Tongue (tissue), 2 donors: ENCODE measurements around the gene RPAP3. TPM values are rescaled to one million over a fixed set of nuclear protein-coding genes. Genes with fewer than 3 reads are reported as not detected.

ENCODE experiments used
- DNase-seq: peaks from one replicate; pipeline ENCODE4 v3.0.0-alpha.2; 2015
- total RNA-seq: library from RNA; depleted of rRNA; stranded (reverse); fragments of >200 nt; gene quantifications from one replicate; pipeline ENCODE4 v1.2.3, GENCODE V29; 2014

RPAP3 gene
- total RNA-seq, 1 donor from 2014 or later = 19.9 TPM

DNA sequence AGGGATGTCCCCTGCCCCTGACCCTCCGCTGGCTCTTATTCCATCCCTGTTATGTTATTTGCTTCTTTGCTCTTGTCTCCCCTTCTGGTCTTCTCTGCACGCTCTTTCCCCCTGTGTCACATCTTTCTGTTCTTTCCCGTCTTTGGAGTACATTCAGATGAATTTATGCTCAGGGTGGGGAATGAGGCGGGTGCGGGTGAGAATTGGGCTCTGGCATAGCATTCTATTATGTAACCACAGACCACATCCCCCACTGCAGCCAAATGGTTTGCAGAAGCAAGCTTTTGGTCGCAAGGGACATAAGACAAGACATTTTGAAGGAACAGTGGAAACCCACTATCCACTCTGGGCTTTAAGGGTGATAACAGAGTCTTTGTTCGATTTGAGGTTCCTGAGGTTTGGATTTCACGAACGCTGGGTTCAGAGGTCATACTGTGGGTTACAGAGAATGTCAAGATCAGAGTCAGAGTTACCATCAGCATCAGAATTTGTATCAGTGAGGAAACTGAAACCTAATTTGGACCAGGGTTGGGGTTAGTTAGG lies 15.7 kb upstream of the RPAP3 start:
- DNase-seq = no peak

DNA sequence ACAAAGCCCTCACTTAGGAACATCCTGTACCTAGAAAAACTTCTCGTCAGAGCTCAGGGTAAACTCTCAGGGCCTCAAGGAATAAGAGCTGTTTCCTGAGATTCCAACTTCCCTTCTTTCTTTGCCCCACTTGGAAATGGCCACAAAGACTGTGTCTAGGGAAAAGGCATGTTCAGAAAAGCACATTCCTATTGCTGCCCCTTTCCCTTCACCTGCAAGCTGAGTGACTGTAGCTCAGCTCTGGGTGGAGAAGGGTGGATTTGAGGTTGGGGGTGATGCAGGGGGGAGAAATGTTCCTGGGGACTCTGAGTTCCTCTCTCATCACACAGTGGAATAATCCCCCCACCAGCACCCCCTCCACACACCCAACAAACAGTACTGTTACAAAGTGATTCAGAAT lies 12.7 kb upstream of the RPAP3 start:
- no peak for DNase-seq

DNA sequence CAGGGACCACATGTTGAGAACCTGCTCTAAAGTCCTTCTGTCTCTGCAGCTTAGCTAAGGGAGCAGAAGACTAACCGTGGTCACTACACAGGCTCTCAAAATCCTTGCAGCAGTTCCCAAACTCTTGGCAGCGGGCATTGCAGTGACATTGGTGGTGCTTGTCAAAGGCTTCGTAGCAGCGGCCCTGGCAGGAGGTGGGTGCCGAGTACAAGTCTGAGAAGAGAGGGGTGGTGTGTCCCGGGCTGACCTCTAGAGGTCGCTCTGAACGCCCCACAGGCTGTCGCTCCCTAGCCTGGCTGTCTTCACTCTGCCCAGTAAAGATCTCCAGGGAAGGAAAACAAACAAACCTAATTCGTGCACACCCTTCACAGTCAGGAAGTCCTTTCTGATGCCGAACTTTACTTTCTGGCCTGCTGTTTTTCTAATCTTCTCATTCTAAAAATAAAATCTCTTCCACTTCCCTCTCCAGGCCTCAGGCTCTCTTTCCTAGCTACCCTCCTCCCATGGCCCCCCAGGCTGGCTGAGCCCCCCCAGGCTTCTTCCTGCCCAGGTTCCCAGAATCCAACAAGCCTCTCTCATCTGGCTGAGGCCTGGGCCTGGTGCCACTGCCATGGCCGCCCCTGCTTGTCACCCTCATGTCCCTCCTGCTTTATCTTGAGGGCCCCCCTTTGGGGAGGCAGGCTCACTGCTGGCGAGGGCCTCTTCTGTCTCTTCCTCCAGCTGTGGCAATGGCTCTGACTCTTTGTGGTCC lies 11.8 kb upstream of the RPAP3 start:
- peak; percentile 88 for DNase-seq

DNA sequence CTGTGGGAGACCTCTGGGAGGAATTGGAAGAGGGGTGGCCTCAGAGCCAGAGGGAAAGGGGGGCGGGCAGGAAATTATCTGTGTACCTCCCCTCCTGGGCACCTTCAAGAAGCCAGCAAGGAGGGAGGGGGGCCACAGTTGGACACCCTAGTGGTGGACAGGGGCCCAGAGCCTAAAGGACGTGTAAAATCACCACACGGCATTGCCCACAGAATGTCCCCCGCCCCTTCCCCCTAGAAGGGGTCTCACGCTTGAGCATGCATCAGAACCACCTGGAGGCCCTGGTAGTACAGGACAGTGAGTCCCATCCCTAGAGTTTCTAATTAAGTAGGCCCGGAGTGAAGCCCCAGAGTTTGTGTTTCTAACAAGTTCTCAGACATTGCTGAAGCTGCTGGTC lies 11.2 kb upstream of the RPAP3 start:
- no peak for DNase-seq

- DNase-seq = no peak
Observed at GRCh38 chr12:47715877-47716548, 10.2 kb upstream of the RPAP3 start.

- DNase-seq = peak; percentile 93
Observed at GRCh38 chr12:47715393-47715876, 9.6 kb upstream of the RPAP3 start.

DNA sequence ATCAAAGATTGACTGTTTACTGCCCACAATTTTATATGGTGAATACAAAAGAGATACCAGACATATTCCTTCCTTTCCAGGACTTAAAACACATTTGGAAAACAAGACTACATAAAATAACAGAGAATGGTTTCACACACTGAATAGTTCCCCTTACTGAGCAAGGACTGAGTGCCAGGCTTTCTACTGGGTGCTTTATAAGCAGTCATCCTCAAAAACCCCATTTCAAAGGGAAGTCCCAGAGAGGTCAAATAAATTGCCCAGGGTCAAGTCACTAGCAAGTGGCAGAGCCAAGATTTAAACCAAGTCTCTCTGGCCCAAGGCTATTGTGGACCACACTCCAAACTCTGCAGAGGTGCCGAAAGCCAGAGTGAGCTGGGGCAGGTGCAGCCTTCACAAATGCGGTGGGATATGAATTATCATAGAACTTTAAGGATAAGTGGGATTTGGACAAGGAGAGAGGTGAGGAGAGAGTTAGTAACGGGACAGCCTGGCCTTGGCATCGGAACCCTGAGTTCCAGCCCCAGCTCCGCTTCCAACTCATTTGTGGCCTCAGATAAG lies 9.1 kb upstream of the RPAP3 start:
- no peak for DNase-seq

- DNase-seq = no peak
Observed at GRCh38 chr12:47712171-47712570, 6.3 kb upstream of the RPAP3 start.

GRCh38 chr12:47711448-47711847 lies 5.6 kb upstream of the RPAP3 start:
- DNase-seq = no peak

GRCh38 chr12:47710278-47710677 lies 4.4 kb upstream of the RPAP3 start:
- DNase-seq = no peak

- no peak for DNase-seq
Observed at GRCh38 chr12:47709671-47710070, 3.8 kb upstream of the RPAP3 start.

DNA sequence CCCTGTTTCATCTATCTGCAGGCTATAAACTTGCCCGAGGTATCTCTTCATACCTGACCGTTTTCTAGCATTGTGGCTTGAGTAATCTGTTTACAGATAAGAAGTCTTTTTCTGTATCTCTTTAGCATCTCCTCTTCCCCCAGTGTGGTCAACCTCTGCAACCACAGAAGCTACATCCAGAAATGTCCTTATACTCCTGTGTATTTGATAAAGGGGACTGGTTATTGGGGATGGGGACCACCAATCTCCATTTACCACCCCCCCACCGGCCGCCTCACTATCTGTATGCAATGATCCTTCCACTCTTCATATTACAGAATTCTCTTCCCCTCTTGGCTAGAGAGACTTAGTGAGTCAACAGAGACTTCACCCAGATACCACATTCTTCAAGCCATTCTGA lies 3.4 kb upstream of the RPAP3 start:
- no peak for DNase-seq

- DNase-seq = no peak
Observed at GRCh38 chr12:47707905-47708543, 2.2 kb upstream of the RPAP3 start.

- DNase-seq = no peak
Observed at GRCh38 chr12:47707355-47707754, 1.5 kb upstream of the RPAP3 start.

DNA sequence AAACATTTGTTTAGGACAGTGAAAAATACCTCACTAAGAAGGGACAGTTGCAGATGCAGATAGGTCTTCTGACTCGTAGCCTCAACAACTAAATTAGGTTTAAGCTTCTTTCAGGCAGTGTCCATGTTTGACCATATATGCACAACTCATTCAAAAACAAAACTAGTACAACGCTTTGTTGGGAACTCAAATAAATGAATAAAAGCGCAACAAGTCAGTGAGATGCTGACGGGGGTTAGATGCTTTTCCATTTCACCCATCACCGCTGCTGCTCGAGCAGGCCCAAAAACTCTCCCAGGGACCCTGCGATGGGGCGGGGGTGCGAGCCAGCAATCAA lies 633 bp downstream of the RPAP3 start:
- no peak for DNase-seq

- DNase-seq = no peak
Observed at GRCh38 chr12:47704719-47705118, 1.1 kb downstream of the RPAP3 start.

DNA sequence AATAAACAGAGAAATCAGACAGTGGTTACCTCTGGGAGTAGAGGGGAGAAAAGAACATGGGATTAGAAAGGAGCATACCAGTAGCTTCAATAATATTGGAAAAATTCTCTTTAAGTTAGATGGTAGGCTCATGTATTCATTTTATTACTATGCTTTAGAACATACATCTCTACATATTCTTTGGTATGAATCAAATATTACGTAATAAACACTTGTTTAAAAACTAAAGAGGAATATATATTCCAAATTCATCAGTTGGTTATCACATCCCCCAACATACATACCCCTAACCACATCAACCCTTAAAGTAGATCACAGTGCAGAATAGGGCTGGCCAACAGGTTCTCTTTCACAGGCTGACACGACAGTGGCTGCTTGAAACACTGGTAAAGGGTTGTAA lies 5.6 kb downstream of the RPAP3 start:
- no peak for DNase-seq

DNA sequence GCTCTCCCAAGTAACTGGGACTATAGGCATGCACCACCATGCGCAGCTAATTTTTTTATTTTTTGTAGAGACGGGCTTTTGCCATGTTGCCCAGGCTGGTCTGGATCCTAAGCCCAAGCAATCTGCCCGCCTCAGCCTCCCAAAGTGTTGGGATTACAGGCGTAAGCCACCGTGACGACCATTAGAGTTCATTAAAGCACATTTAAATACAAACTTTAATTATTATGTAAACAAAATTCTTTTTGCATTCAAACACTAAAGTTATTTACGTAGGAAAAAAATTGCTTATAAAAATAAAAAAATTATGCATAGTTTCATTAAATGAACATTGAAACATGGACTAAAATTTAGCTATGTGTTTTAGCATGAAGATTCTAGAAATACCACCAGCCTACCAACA lies 7.2 kb downstream of the RPAP3 start:
- DNase-seq = no peak

GRCh38 chr12:47698055-47698454 lies 7.8 kb downstream of the RPAP3 start:
- DNase-seq = no peak

DNA sequence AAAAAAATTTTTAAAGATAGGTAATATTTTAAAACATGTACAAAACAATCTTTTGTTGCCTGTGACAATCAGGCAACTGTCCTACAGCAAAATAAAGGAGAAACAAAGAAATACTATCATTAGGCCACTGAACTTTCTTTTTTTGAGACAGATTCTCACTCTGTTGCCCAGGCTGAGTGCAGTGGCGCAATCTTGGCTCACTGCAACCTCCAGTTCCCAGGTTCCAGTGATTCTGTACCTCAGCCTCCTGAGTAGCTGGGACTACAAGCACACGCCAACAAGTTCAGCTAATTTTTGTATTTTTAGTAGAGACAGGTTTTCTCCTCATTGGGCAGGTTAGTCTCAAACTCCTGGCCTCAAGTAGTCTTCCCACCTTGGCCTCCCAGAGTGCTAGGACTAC lies 16.6 kb downstream of the RPAP3 start:
- no peak for DNase-seq

- DNase-seq = no peak
Observed at GRCh38 chr12:47687636-47688035, 18.2 kb downstream of the RPAP3 start.

- DNase-seq = peak; percentile 62
Observed at GRCh38 chr12:47686645-47687240, 19.1 kb downstream of the RPAP3 start.

GRCh38 chr12:47679785-47680184 lies 26.0 kb downstream of the RPAP3 start:
- no peak for DNase-seq
